B cell (primary cell): ENCODE results near the gene LRRN4CL. TPM values are rescaled to one million over a fixed set of nuclear protein-coding genes. Genes with fewer than 3 reads are reported as not detected.

Experiments
- ATAC-seq: fragments of 200-7000 bp; cut with Tn5 transposase; one replicate; pipeline ENCODE4 v1.10.0; 2021; ENCODE audit warnings: low read depth, mild to moderate bottlenecking, moderate number of reproducible peaks, moderate library complexity
- CTCF ChIA-PET: fragments of 350-600 bp; sonication (Branson Sonifier 250); formaldehyde crosslinking; loops from one replicate; lab custom pipeline; 2021; ENCODE audit warnings: antibody characterized with exemption, inconsistent platforms; lab: Charles Lee
- POLR2A ChIA-PET: fragments of 350-600 bp; sonication (Branson Sonifier 250); formaldehyde crosslinking; loops from one replicate; lab custom pipeline; 2021; ENCODE audit warnings: antibody characterized with exemption; lab: Charles Lee
- DNase-seq: peaks from one replicate; pipeline ENCODE4 v3.0.0; 2013
- H2AFZ ChIP-seq: 2 replicates; pipeline ENCODE4 v1.6.1; 2012; ENCODE audit warnings: mild to moderate bottlenecking, low read depth, low read length; ENCODE audit not compliant: insufficient read depth, poor library complexity, severe bottlenecking
- H3K27ac ChIP-seq, 2 donors: 1 replicate in 1 of 2; 2 replicates in 1 of 2; pipeline ENCODE4 v1.5.1; 2012 to 2013; ENCODE audit warnings: low read length in 2 of 2, mild to moderate bottlenecking in 2 of 2, moderate library complexity in 1 of 2
- H3K27me3 ChIP-seq, 4 experiments: fragments of 200-600 bp in 1 of 4; sonication (generic) in 1 of 4; replicated peaks in 1 of 4; 1 replicate in 2 of 4; 2 replicates in 2 of 4; pipeline versions ENCODE4 v1.6.1 to v1.7.0; 2013 to 2016; ENCODE audit warnings: low read length in 3 of 4, mild to moderate bottlenecking in 2 of 4, mixed read lengths in 1 of 4, moderate library complexity in 1 of 4; ENCODE audit not compliant: insufficient read depth in 4 of 4, control insufficient read depth in 3 of 4; ENCODE audit errors: control extremely low read depth in 1 of 4
- H3K36me3 ChIP-seq, 2 experiments: replicated peaks in 1 of 2; 1 replicate in 1 of 2; 2 replicates in 1 of 2; pipeline versions ENCODE4 v1.6.1 to v1.7.1; 2013; ENCODE audit warnings: low read length in 1 of 2; ENCODE audit not compliant: insufficient read depth in 2 of 2, control insufficient read depth in 1 of 2; ENCODE audit errors: control extremely low read depth in 1 of 2, extremely low read depth in 1 of 2
- H3K4me1 ChIP-seq, 2 donors: fragments of 200-600 bp in 1 of 2; sonication (generic) in 1 of 2; 1 replicate in 1 of 2; 2 replicates in 1 of 2; pipeline versions ENCODE4 v1.5.1 to v1.6.1; 2013 to 2017; ENCODE audit warnings: low read length in 2 of 2; ENCODE audit not compliant: control insufficient read depth in 2 of 2, insufficient read depth in 2 of 2
- H3K4me2 ChIP-seq: replicated peaks from 2 replicates; pipeline ENCODE3; 2012; ENCODE audit warnings: mild to moderate bottlenecking, low read depth, low read length; ENCODE audit not compliant: poor library complexity, severe bottlenecking
- H3K4me3 ChIP-seq, 5 experiments: fragments of 200-600 bp in 1 of 5; sonication (generic) in 1 of 5; 1 replicate in 3 of 5; 2 replicates in 2 of 5; pipeline versions ENCODE4 v1.5.1 to v1.7.0; 2011 to 2016; ENCODE audit warnings: low read length in 4 of 5, mild to moderate bottlenecking in 4 of 5, low read depth in 2 of 5, control low read depth in 1 of 5, moderate library complexity in 1 of 5; ENCODE audit not compliant: insufficient read depth in 1 of 5; ENCODE audit errors: control extremely low read depth in 1 of 5, extremely low read depth in 1 of 5
- H3K79me2 ChIP-seq: fragments of 200-600 bp; sonication (generic); one replicate; pipeline ENCODE4 v1.6.0; 2016; ENCODE audit warnings: low read length; ENCODE audit not compliant: control insufficient read depth, insufficient read depth
- H3K9ac ChIP-seq: fragments of 200-600 bp; sonication (generic); 2 replicates; pipeline ENCODE4 v1.6.1; 2017; ENCODE audit warnings: mild to moderate bottlenecking, low read length, moderate library complexity
- H3K9me3 ChIP-seq, 3 donors: one replicate each; pipeline versions ENCODE4 v1.6.1 to v1.7.1; 2013; ENCODE audit warnings: low read length in 2 of 3; ENCODE audit not compliant: control insufficient read depth in 2 of 3, insufficient read depth in 1 of 3; ENCODE audit errors: control extremely low read depth in 1 of 3
- H4K20me1 ChIP-seq: 2 replicates; pipeline ENCODE4 v1.6.0; 2012; ENCODE audit warnings: mild to moderate bottlenecking, low read length; ENCODE audit not compliant: insufficient read depth, control insufficient read depth, poor library complexity, severe bottlenecking
- H3K27ac Mint-ChIP-seq: one replicate; pipeline ENCODE4 v1.8.0; 2021; ENCODE audit warnings: mixed read lengths
- H3K27me3 Mint-ChIP-seq: one replicate; pipeline ENCODE4 v1.8.0; 2021; ENCODE audit warnings: mixed read lengths
- H3K4me1 Mint-ChIP-seq: one replicate; pipeline ENCODE4 v1.8.0; 2021; ENCODE audit warnings: mixed read lengths
- H3K4me3 Mint-ChIP-seq: one replicate; pipeline ENCODE4 v1.8.0; 2021; ENCODE audit warnings: mixed read lengths
- H3K9me3 Mint-ChIP-seq: one replicate; pipeline ENCODE4 v1.8.0; 2022; ENCODE audit warnings: mixed read lengths; ENCODE audit not compliant: insufficient read depth
- EZH2 ChIP-seq: IDR thresholded peaks from 2 replicates; pipeline ENCODE4 v1.6.1; 2012; ENCODE audit warnings: borderline replicate concordance, low read depth, mild to moderate bottlenecking, moderate library complexity, low read length; ENCODE audit not compliant: insufficient read depth, poor library complexity, severe bottlenecking
- WGBS: methylation state at CpG from one replicate; pipeline ENCODE4 v1.1.5; 2013; ENCODE audit warnings: missing lambda C conversion rate; ENCODE audit not compliant: insufficient coverage; 5-methylcytosine and 5-hydroxymethylcytosine counted together
- intact Hi-C: fragments of 100-400 bp; cut with micrococcal nuclease; formaldehyde crosslinking; loops from one replicate; pipeline ENCODE4 v1.10.0; 2022
- polyA plus RNA-seq: library from polyadenylated mRNA; depleted of rRNA; stranded (reverse); fragments of >200 nt; gene quantifications from 2 replicates; pipeline ENCODE4 v1.2.3, GENCODE V29; 2012
- total RNA-seq, 2 donors: library from RNA; stranded (reverse); fragments of 120-200 nt in 1 of 2; gene quantifications; 1 replicate in 1 of 2; 2 replicates in 1 of 2; pipeline versions ENCODE4 v1.2.3 to v1.2.4, GENCODE V29; 2013 to 2022
- TF ChIP-seq, protein P1 (sequence below): fragments of 200-600 bp; IDR thresholded peaks from one replicate; pipeline ENCODE4 v1.8.0; 2022; ENCODE audit warnings: antibody characterized with exemption, mild to moderate bottlenecking

The LRRN4CL gene
- total and polyA plus RNA-seq, 2 donors (not counting 1 experiment from before 2014, with no cell fraction given), result 0.03 to 0.25 TPM

GRCh38 chr11:62721994-62722393 is 32.7 kb upstream of the LRRN4CL start:
- no peaks in the 10 kb centered on the region for H3K27me3 Mint-ChIP-seq
- no peak overlapping the region for H3K27ac ChIP-seq

GRCh38 chr11:62719302-62719978 is 30.1 kb upstream of the LRRN4CL start:
- Histone ChIP-seq H3K9ac (no peak overlapping the region), H3K79me2 (peaks cover 89% of the 10 kb centered on the region), H3K9me3 (no peaks in the 10 kb centered on the region), H3K27me3 (no peaks in the 10 kb centered on the region), H4K20me1 (peaks cover 36% of the 10 kb centered on the region), H3K36me3 (peaks cover 9 to 97% of the 10 kb centered on the region in 2 experiments), H3K4me3 (no peak overlapping the region), H2AFZ (no peak overlapping the region), H3K4me1 (peaks cover 8 to 11% of the 10 kb centered on the region in 2 donors), H3K4me2 (no peak overlapping the region), H3K27ac (no peak overlapping the region)
- intact Hi-C loops, result no loop called here
- CTCF ChIA-PET, result interaction anchor here (0.9 kb wide), 1 partner anchor 120 kb away, joined by 3 read pairs; no protein-coding TSS in a partner anchor
- DNase-seq, result no peak
- Mint-ChIP-seq H3K27ac (no peak overlapping the region), H3K9me3 (no peaks in the 10 kb centered on the region), H3K27me3 (no peaks in the 10 kb centered on the region), H3K4me3 (no peak overlapping the region), H3K4me1 (peaks cover 27% of the 10 kb centered on the region)
- 100% methylated on average over 1 of the region's 2 CpGs for WGBS
- ATAC-seq, result no peak
- POLR2A ChIA-PET, result interaction anchor here (0.6 kb wide), 1 partner anchor 154 kb away, joined by 4 read pairs; no protein-coding TSS in a partner anchor
- TF ChIP-seq, protein P1, sequence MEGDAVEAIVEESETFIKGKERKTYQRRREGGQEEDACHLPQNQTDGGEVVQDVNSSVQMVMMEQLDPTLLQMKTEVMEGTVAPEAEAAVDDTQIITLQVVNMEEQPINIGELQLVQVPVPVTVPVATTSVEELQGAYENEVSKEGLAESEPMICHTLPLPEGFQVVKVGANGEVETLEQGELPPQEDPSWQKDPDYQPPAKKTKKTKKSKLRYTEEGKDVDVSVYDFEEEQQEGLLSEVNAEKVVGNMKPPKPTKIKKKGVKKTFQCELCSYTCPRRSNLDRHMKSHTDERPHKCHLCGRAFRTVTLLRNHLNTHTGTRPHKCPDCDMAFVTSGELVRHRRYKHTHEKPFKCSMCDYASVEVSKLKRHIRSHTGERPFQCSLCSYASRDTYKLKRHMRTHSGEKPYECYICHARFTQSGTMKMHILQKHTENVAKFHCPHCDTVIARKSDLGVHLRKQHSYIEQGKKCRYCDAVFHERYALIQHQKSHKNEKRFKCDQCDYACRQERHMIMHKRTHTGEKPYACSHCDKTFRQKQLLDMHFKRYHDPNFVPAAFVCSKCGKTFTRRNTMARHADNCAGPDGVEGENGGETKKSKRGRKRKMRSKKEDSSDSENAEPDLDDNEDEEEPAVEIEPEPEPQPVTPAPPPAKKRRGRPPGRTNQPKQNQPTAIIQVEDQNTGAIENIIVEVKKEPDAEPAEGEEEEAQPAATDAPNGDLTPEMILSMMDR, result no peak
- TF ChIP-seq EZH2, result no peak

More at GRCh38 chr11:62721994-62722393, 32.7 kb upstream of the LRRN4CL start:
- Histone ChIP-seq H3K4me1 (peaks cover 27 to 29% of the 10 kb centered on the region in 2 donors), H3K27me3 (no peaks in the 10 kb centered on the region), H4K20me1 (peaks cover 54% of the 10 kb centered on the region), H3K79me2 (peaks cover 97% of the 10 kb centered on the region), H3K36me3 (peaks cover 7 to 73% of the 10 kb centered on the region in 2 experiments), H3K9me3 (no peaks in the 10 kb centered on the region), H3K4me3 (no peak overlapping the region), H3K9ac (no peak overlapping the region), H3K4me2 (no peak overlapping the region), H2AFZ (no peak overlapping the region)
- H3K4me3 Mint-ChIP-seq, result no peak overlapping the region
- intact Hi-C loops, result no loop called here
- no peaks in the 10 kb centered on the region for H3K9me3 Mint-ChIP-seq
- ATAC-seq, result no peak
- no peak for DNase-seq
- POLR2A ChIA-PET, result no interaction called here
- no peak for TF ChIP-seq EZH2
- TF ChIP-seq, protein P1, result no peak
- no peak overlapping the region for H3K27ac Mint-ChIP-seq
- no CpG with 5 or more reads among the region's 7 CpGs for WGBS
- CTCF ChIA-PET, result no interaction called here
- peaks cover 45% of the 10 kb centered on the region for H3K4me1 Mint-ChIP-seq
